DMS 273 (cell line): Measurements from ENCODE around the gene XPC.

Experiments used
- DNase-seq: peaks from one replicate; lab custom pipeline; 2025; ENCODE audit not compliant: unreplicated experiment; lab: John Stamatoyannopoulos, UW

Gene XPC

GRCh38 chr3:14174483-14174882 is 3.9 kb downstream of the XPC start:
- no peak for DNase-seq

DNA sequence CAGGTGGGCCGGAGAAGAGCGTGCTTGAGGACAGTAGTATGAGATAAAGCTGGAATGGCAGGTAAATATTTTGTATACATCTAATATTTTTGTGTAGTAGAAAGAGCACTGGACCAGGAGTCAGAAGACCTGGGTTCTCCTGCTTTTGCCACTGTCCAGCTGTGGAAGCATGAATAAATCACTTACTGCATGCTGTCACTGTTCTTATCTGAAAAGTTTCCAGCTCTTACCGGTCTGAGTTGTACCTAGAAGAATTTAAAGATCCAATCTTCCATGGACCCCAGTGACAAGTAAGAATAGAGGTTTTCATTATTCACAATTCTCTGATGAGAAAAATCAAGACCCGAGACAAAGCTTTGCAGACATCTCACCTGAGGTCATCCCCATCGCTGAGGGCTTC is 5.9 kb downstream of the XPC start:
- DNase-seq = no peak

GRCh38 chr3:14170531-14171159 is 7.8 kb downstream of the XPC start:
- DNase-seq = no peak

DNA sequence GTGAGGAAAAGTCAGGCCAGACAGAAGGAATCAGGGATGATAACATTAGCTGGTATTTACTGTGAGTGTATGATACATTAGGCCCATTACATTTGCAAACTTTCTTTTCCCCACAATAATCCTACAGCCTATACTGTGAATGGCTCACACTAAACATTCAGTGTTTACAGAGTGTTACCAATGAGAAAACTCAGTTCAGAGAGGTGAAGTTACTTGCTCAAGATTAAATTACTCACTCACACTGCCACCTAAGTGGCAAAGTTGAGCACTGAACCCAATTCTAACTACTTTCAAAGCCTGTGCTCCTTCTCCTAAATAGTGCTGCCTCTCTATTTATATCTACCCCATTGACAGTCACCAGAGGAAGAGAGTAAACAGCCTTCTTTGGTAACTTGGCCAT is 8.5 kb downstream of the XPC start:
- DNase-seq = no peak

GRCh38 chr3:14169435-14169834 is 9.0 kb downstream of the XPC start:
- DNase-seq = no peak

GRCh38 chr3:14166877-14167603 is 11.4 kb downstream of the XPC start:
- no peak for DNase-seq

GRCh38 chr3:14162178-14162577 is 16.2 kb downstream of the XPC start:
- no peak for DNase-seq

- no peak for DNase-seq
Measured at GRCh38 chr3:14161282-14161681, 17.1 kb downstream of the XPC start.

DNA sequence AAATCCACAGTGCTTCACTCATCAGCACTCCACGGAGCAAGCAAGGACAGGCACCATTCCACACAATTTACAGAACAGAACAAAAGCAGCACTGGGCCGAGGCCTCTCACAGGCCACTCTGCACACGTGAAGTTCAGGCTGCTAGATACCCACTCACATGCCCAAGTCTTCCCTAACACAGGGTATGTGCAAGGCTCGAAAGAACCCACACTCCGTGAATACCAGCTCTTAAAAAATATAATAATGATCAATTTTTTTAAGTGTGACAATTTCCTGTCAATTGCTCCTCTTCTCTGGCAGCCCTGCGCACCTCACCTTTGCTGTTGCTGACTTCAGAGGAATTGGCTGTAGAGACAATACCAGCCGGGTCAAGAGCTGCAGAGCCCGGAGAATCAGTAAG is 19.0 kb downstream of the XPC start:
- no peak for DNase-seq

DNA sequence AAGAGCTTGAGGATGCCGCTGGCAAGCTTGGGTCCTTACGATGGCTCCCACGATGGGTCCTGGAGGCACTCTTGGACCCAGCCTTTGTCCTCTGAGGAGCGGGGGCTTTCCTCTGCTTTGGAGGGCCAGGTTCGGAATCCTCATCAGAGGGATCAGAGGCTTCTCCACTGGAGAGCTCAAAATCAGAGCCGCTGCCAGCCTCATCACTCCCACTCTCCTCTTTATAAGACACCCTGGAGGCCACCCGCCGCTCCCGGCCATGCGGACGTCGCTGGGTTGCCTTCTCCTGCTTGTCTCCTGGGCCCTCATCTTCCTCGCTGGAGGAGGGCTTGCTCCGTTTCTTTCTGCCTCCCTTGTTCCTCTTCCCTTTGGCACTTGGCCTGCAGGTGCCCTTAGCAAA is 20.0 kb downstream of the XPC start:
- no peak for DNase-seq

DNA sequence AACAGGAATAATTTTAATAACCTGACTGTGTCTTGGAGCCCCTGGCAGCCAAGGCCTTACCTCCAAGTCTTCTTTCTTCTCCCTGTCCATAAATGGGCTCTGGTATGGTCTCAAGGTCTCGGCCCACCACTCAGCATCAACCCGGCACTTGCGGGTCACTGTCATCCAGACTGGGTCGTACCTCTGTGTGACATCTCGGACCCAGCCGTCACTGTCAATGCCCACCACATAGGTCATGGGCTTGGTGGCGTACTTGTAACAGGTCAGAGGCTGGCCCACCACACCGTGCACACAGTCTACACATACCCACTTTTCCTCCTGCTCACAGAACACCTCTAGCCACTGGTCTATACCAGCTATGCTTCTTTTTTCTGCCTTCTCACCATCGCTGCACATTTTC is 20.4 kb downstream of the XPC start:
- no peak for DNase-seq

DNA sequence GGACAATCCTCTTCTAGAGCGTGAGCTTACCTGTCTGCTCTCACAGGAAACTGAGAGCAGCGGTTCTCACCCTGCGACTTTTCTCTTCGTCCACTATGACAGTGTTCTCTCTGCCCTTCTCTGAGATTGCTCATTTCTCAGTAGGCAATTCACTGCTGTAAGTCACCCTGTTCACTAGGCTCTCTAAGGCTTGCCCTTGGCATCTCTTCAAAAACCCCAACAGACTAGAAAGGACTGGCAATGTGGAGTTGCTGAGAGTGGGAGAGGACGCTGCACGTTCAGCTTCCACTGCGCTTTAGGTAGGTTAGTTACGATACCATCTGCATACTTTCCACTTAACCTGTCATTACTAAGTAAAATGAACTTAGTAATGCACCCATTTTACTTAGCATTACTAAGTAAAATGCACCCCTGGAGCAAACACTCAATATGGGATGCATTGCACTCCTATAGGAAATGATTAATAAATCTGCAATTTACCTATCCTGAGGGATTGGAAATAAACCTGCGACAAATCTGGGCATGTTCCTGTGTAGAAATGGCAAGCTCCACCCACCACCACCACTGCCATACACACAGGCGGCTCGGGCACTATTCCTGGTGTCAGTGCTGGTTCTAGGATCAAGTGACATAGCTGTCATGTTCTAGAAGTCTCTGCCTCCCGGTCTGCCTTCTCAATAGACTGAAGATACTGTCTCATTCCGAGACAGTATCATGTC is 21.4 kb downstream of the XPC start:
- no peak for DNase-seq

- DNase-seq = no peak
Measured at GRCh38 chr3:14156201-14156600, 22.2 kb downstream of the XPC start.

- DNase-seq = no peak
Measured at GRCh38 chr3:14154895-14155440, 23.4 kb downstream of the XPC start.

DNA sequence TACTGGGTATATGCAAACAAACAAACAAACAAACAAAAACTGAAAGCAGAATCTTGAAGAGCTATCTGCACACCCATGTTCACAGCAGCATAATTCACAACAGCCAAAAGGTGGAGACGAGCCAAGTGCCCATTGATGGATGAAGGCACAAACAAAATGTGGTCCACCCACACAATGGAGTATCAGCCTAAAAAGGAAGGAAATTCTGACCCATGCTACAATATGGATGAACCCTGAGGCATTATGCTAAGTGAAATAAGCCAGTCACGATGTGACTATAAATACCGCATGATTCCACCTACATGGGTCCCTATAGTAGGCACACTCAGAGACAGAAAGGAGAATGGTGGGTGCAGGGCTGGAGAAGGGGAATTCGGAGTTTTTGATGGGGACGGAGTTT is 24.1 kb downstream of the XPC start:
- DNase-seq = no peak

GRCh38 chr3:14153663-14154062 is 24.7 kb downstream of the XPC start:
- DNase-seq = no peak

DNA sequence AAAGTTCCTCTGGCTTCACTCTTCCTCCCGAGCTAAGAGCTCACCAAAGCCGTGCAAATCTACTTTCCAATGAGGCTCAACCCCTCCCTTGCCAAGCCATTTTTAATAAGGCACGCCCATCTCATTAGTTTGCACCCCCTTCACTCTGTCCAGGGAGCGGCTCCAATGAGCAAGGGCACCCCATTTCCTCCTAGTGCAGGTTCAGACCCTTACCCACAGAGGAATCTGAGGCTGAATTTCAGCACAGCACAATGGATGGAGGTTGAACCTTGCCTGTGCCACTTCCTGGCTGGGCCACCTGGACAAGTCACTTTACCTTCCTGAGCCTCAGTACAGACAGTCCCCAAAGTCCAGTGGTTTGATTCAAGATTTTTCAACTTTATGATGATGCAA is 25.4 kb downstream of the XPC start:
- DNase-seq = no peak

DNA sequence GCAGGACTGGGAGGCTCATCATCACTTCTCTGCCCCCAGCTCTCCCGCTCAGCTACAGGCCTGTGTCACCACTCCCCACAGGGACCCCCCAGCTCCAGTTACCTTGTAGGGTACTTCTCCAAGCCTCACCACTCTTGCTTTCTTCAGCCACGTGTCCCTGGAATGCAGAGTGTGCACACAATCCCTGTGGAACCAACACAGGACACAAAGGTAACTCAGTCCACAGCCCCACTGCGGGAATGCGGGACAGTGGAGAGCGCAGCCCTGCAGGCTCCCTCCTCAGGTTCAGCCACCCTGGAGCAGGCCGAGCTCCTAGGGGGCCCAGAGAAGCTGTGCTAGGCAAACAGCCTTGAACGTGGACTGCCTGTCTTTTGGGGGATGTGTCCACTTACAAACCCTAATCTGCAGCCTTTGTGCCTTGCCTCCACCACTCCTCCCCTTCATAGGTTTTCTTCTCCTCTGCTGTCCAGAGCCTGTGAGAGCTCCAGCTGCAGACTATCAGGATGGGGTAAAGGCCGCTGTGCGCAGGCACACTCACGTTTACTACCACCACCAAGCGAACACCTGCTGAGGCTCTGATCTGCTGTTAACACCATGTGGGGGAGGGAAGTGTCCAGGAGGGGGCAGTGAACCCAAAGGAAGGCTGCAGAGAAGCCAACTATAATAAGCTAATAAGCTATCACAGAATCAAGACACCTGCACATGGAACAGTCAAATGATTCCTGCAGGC is 26.0 kb downstream of the XPC start:
- DNase-seq = peak; percentile 22

- DNase-seq = no peak
Measured at GRCh38 chr3:14151471-14152083, 26.8 kb downstream of the XPC start.

DNA sequence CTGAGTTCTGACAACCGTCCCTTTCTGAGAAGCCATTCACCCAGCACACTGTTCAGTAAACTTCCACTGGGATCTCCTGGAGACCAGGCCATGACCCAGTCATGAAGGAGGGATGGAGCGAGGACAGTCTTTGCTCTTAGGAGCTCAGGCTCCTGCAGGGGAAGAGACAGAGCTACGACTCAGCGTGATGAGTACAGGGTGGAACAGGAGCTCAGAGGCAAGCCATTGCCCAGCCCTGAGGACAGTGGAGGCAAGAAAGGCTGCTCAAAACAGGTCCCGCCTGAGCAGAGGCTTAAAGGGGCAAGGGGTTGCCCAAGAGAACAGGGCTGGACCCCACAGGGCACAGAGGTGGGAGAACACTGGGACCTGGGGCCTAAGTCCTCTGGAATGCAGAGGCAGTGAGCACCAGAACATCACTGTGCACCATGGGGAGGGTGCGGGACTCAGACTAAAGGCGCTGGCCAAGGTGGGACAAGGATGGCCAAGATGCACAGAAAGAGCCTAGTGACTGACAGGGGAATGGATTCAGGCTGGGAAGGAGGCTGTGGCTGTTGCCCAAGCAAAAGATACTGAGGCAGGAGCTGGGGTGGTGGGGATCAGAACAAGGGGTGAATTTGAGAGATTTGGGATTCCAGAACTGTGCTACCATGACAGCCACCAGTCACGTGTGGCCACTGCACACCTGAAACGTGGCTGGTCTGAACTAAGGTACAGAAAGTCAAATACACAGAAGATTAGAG is 27.7 kb downstream of the XPC start:
- DNase-seq = no peak
